GM06990 (cell line): ENCODE data around the gene ZNF132.

ENCODE experiments used
- DNase-seq: peaks from one replicate; pipeline ENCODE4 v3.0.0-alpha.2; 2011; ENCODE audit not compliant: insufficient read length; ENCODE audit errors: extremely low read depth
- H3K27me3 ChIP-seq: replicated peaks from 2 replicates; pipeline ENCODE4 v1.6.0; 2011; ENCODE audit warnings: low read length; ENCODE audit not compliant: control insufficient read depth, insufficient read depth
- H3K36me3 ChIP-seq: 2 replicates; pipeline ENCODE4 v1.5.1; 2011; ENCODE audit warnings: low read length; ENCODE audit not compliant: control insufficient read depth, insufficient read depth
- H3K4me3 ChIP-seq: replicated peaks from 2 replicates; pipeline ENCODE4 v1.5.1; 2011; ENCODE audit warnings: low read depth, mild to moderate bottlenecking, control low read depth, low read length
- CTCF ChIP-seq: IDR thresholded peaks from 2 replicates; pipeline ENCODE4 v1.5.1; 2011; ENCODE audit warnings: low read length, control low read depth, mild to moderate bottlenecking, inconsistent platforms; ENCODE audit not compliant: insufficient read depth, poor library complexity, severe bottlenecking

The ZNF132 gene

DNA sequence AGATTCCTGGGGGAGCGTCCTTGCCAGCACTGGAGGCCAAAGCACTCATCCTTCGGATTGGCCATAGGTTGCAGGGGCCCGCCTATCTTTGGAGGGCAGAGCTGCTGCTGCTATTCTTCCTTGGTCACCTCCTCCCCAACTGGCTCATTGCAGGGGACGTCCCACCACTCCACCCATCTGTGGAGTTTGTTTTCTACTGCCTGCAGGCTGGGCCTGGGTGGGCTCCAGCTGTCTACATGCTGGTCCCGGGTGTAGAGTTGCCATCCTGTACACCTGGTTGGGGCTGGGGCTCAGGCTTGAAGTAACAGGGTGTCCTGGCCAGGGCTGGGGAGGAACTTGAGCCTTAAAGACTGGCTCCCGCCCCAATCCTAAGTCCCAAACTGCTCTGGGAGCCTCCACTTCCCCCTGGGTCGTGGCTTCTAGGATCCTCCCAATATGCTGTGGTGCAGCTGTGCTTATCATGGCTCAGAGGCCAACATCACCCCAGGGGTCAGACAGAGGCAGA, 42.4 kb downstream of the ZNF132 start:
- H3K36me3 ChIP-seq, result peaks cover 27% of the 10 kb centered on the region
- no peaks in the 10 kb centered on the region for H3K27me3 ChIP-seq
- no peak for TF ChIP-seq CTCF
- no peak for DNase-seq
- H3K4me3 ChIP-seq, result no peak overlapping the region

- Histone ChIP-seq H3K4me3 (no peak overlapping the region), H3K27me3 (no peaks in the 10 kb centered on the region), H3K36me3 (peaks cover 29% of the 10 kb centered on the region)
- DNase-seq, result no peak
- no peak for TF ChIP-seq CTCF
Measured at GRCh38 chr19:58396691-58397532, 43.0 kb downstream of the ZNF132 start.

- no peak for TF ChIP-seq CTCF
- H3K4me3 ChIP-seq, result no peak overlapping the region
- DNase-seq, result no peak
- H3K27me3 ChIP-seq, result no peaks in the 10 kb centered on the region
- H3K36me3 ChIP-seq, result peaks cover 31% of the 10 kb centered on the region
Measured at GRCh38 chr19:58395979-58396627, 43.9 kb downstream of the ZNF132 start.

GRCh38 chr19:58395220-58395978, 44.6 kb downstream of the ZNF132 start, which contains the start of gene RNF225:
Gene RNF225, plus strand, starts transcription at chr19:58395656. Its CDS starts 434 bp downstream, at chr19:58396090.
- Histone ChIP-seq H3K36me3 (peaks cover 34% of the 10 kb centered on the region), H3K4me3 (no peak within 1 kb of the TSS)
- no peak for DNase-seq

More at GRCh38 chr19:58395220-58395978, 44.6 kb downstream of the ZNF132 start, which contains the start of gene RNF225:
- TF ChIP-seq CTCF, result no peak
- no peaks in the 10 kb centered on the region for H3K27me3 ChIP-seq
